Glutamatergic neuron (in vitro differentiated cells): Measurements from ENCODE around the gene ZNF277. TPM values are rescaled to one million over a fixed set of nuclear protein-coding genes. Genes with fewer than 3 reads are reported as not detected.
A peak's percentile ranks its signal among the peaks of the same experiment; 100 is the strongest.

Source experiments
- DNase-seq: peaks from one replicate; pipeline ENCODE4 v3.0.0; 2022
- H3K27ac Mint-ChIP-seq: one replicate; pipeline ENCODE4 v1.8.0; 2020; ENCODE audit warnings: mild to moderate bottlenecking, mixed read lengths, inconsistent platforms; ENCODE audit not compliant: unreplicated experiment
- H3K27me3 Mint-ChIP-seq: one replicate; pipeline ENCODE4 v1.8.0; 2020; ENCODE audit warnings: mild to moderate bottlenecking, moderate library complexity, mixed read lengths, inconsistent platforms; ENCODE audit not compliant: unreplicated experiment
- H3K36me3 Mint-ChIP-seq: one replicate; pipeline ENCODE4 v1.8.0; 2020; ENCODE audit warnings: mild to moderate bottlenecking, mixed read lengths, inconsistent platforms; ENCODE audit not compliant: unreplicated experiment
- H3K4me1 Mint-ChIP-seq: one replicate; pipeline ENCODE4 v1.8.0; 2020; ENCODE audit warnings: mild to moderate bottlenecking, low read depth, mixed read lengths, inconsistent platforms; ENCODE audit not compliant: unreplicated experiment
- H3K4me3 Mint-ChIP-seq: one replicate; pipeline ENCODE4 v1.8.0; 2020; ENCODE audit warnings: mild to moderate bottlenecking, mixed read lengths, inconsistent platforms; ENCODE audit not compliant: unreplicated experiment
- H3K9me3 Mint-ChIP-seq: one replicate; pipeline ENCODE4 v1.8.0; 2020; ENCODE audit warnings: mild to moderate bottlenecking, moderate library complexity, mixed read lengths, inconsistent platforms; ENCODE audit not compliant: unreplicated experiment
- CTCF ChIP-seq: fragments of 200-600 bp; sonication (generic); IDR thresholded peaks from one replicate; pipeline ENCODE4 v1.5.0; 2021; ENCODE audit not compliant: partially characterized antibody, unreplicated experiment
- long read RNA-seq: library from polyadenylated mRNA; unstranded; transcript quantifications from one replicate; pipeline ENCODE4 v2.0.0, GENCODE V29; 2020; ENCODE audit not compliant: unreplicated experiment
- total RNA-seq: library from RNA; stranded (reverse); fragmentation: NEBNext Ultra II Directional; extraction: Animal tissue kit (Norgen Biotek cat#: 25700); gene quantifications from one replicate; pipeline ENCODE4 v1.2.1, GENCODE V29; 2021; ENCODE audit not compliant: unreplicated experiment

Gene ZNF277
- 27.0 TPM for total RNA-seq
- long read RNA-seq, transcript ZNF277-201 (12 exons, 1,849 nt), result major isoform, 26 of 31 reads
- long read RNA-seq, partial matches to known transcripts, result 0 of 31 reads
- long read RNA-seq, other reads (novel, unspliced or antisense), result 2 of 31 reads

GRCh38 chr7:112206238-112206990 lies at the start of gene ZNF277, which contains the start of gene DOCK4:
Gene ZNF277 (plus strand): TSS chr7:112206695. CDS start chr7:112206717, 22 bp downstream.
Gene DOCK4 (minus strand): TSS chr7:112206399. CDS start chr7:112206138, 261 bp downstream.
- Mint-ChIP-seq H3K4me1 (peaks cover 12% of the 10 kb centered on the region), H3K9me3 (peaks cover 19% of the 10 kb centered on the region), H3K27me3 (peaks cover 8% of the 10 kb centered on the region), H3K36me3 (peaks cover 4% of the 10 kb centered on the region), H3K4me3 (peak within 1 kb of the TSS; percentile 91), H3K27ac (peak within 1 kb of the TSS; percentile 94)
- DNase-seq, result peak; percentile 99
- no peak for TF ChIP-seq CTCF

- peaks cover 3% of the 10 kb centered on the region for H3K9me3 Mint-ChIP-seq
- no peaks in the 10 kb centered on the region for H3K27me3 Mint-ChIP-seq
- H3K4me1 Mint-ChIP-seq, result peaks cover 27% of the 10 kb centered on the region
- DNase-seq, result no peak
- H3K27ac Mint-ChIP-seq, result no peak overlapping the region
- no peak for TF ChIP-seq CTCF
- H3K4me3 Mint-ChIP-seq, result no peak overlapping the region
- no peaks in the 10 kb centered on the region for H3K36me3 Mint-ChIP-seq
Measured at GRCh38 chr7:112157072-112157471, 49.4 kb upstream of the ZNF277 start.

GRCh38 chr7:112159351-112159750 lies 47.1 kb upstream of the ZNF277 start:
- peak overlapping the region; percentile 62 for H3K27ac Mint-ChIP-seq
- no peak for TF ChIP-seq CTCF
- no peak for DNase-seq
- H3K4me1 Mint-ChIP-seq, result peaks cover 36% of the 10 kb centered on the region
- H3K36me3 Mint-ChIP-seq, result no peaks in the 10 kb centered on the region
- H3K27me3 Mint-ChIP-seq, result no peaks in the 10 kb centered on the region
- peak overlapping the region; percentile 1 for H3K4me3 Mint-ChIP-seq
- H3K9me3 Mint-ChIP-seq, result peaks cover 3% of the 10 kb centered on the region

GRCh38 chr7:112160130-112160770 lies 46.2 kb upstream of the ZNF277 start:
- H3K4me1 Mint-ChIP-seq, result peaks cover 36% of the 10 kb centered on the region
- H3K27me3 Mint-ChIP-seq, result no peaks in the 10 kb centered on the region
- H3K4me3 Mint-ChIP-seq, result no peak overlapping the region
- no peak for TF ChIP-seq CTCF
- no peak for DNase-seq
- H3K9me3 Mint-ChIP-seq, result peaks cover 3% of the 10 kb centered on the region
- no peak overlapping the region for H3K27ac Mint-ChIP-seq
- H3K36me3 Mint-ChIP-seq, result no peaks in the 10 kb centered on the region
